NCI-H748 treated with DMSO at 0.1 percent for 48 hours (cell line): ENCODE data around the gene DDR2.
"Not testable (repeated sequence)": the region's sequence is repeated elsewhere in the genome, so short reads cannot be mapped to it uniquely, and the experiment has no call there.

Experiments used
- DNase-seq: peaks from one replicate; lab custom pipeline; 2025; lab: John Stamatoyannopoulos, UW

Gene DDR2

DNA sequence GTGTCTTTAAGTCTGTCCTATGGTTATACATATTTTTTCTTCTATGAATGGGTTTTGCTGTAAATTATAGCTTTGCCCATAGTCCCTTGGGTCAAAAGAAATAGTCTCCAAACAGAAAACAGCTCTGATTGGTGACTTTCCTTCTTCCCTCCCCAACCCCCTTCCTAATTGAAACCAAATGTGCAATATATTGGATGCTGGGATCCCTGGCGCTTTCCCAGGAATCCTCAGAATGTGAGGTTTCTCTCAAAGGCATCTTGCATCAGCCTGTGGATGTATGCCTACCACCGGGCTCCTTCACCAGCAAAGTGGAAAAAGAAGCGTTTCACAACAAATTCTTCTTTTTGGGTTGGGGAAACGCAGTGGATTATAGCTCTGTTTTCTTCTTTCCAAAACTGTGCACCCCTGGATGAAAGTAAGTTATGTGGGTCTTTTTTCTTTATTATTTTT lies at the start of gene DDR2:
Gene DDR2, plus strand, starts transcription at position 248 of the 450 bp plus-strand sequence. CDS start 86,600 bp downstream, outside the sequence.
- DNase-seq, result no peak

DNA sequence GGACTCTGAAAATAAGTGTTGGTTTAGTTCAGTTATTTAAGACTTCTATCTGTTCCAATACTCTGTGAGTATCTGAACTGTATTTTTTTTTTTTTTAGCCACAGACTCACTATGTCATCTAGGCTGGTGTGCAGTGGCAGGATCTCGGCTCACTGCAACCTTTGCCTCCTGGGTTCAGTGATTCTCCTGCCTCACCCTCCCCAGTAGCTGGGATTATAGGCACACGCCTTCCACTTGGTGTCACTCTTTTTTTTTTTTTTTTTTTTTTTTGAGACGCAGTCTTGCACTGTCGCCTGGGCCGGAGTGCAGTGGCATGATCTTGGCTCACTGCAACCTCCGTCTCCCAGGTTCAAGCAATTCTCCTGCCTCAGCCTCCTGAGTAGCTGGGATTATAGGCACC lies 49.4 kb upstream of the DDR2 start:
- DNase-seq, result not testable (repeated sequence)

DNA sequence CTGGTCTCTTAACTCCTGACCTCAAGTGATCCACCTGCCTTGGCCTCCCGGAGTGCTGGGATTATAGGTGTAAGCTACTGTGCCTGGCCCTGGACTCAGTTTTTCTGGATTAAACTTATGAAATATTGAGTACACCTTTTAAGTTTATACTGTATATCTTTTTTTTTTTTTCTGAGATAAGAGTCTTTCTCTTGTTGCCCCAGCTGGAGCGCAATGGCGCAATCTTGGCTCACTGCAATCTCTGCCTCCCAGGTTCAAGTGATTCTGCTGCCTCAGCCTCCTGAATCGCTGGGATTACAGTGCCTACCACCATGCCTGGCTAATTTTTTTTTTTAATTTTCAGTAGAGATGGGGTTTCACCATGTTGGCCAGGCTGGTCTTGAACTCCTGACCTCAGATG lies 47.2 kb upstream of the DDR2 start:
- DNase-seq, result not testable (repeated sequence)

DNA sequence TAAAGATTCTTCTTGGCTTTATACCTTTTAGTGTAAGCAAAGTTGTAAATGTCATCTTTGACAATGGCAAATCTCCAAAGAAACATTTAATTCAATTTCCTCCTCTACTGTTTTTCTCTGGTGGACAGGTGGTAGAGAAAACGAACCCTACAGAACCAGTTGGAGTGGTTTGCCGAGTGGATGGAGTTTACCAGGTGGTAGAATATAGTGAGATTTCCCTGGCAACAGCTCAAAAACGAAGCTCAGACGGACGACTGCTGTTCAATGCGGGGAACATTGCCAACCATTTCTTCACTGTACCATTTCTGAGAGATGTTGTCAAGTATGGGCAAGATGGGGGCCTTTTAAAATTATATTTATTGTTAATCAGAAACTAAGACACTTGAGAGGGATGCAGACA lies 44.9 kb upstream of the DDR2 start:
- DNase-seq, result no peak

DNA sequence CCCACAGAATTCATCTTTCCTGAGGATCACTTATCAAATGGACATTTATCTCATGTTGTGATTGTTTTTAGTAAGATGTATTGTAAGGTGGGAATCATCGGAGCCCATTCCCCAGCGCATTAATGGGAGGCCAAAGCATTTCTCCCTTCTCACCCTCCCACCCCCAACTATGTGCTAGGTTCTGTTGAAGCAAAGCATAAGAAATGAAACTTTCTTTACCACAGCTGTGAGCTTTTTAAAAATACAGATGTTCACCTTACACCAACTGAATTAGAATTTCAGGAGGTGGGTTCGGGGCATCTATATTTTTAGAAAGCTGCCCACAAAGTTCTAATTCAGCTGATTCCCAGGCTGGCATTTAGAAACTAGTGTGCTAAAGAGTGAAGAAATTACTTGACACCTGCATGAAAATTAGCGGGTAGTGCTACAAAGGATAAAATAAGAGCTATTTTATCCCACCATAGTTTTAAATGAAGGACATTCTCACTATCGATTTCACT lies 44.5 kb upstream of the DDR2 start:
- DNase-seq, result no peak

DNA sequence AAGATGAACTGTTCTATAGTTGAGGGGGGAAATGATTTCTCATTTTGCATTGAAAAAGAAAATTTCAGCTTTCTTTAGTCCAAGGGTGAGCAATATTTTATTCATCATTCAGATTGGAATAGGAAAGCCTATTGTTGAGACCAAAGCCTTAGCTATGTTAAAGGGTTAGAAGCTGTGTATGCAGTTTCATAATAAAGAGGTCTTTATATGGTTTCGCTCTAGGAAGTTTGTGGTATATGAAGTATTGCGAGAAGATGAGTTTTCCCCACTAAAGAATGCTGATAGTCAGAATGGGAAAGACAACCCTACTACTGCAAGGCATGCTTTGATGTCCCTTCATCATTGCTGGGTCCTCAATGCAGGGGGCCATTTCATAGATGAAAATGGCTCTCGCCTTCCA lies 42.2 kb upstream of the DDR2 start:
- no peak for DNase-seq

DNA sequence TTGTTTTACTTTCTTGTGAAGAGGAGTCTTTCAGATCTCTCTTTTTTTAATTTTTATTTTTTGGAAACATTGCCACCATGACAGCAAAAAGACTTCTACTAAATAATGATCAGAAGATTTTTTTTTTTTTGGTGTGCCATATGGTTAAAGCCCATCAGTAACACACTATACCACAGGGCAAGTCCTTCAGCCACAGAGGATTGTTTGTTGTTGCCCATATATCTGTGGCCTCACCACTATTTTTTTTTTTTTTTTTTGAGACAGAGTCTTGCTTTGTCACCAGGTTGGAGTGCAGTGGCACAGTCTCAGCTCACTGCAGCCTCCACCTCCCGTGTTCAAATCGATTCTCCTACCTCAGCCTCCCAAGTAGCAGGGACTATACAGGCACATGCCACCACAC lies 41.6 kb upstream of the DDR2 start:
- DNase-seq, result no peak

DNA sequence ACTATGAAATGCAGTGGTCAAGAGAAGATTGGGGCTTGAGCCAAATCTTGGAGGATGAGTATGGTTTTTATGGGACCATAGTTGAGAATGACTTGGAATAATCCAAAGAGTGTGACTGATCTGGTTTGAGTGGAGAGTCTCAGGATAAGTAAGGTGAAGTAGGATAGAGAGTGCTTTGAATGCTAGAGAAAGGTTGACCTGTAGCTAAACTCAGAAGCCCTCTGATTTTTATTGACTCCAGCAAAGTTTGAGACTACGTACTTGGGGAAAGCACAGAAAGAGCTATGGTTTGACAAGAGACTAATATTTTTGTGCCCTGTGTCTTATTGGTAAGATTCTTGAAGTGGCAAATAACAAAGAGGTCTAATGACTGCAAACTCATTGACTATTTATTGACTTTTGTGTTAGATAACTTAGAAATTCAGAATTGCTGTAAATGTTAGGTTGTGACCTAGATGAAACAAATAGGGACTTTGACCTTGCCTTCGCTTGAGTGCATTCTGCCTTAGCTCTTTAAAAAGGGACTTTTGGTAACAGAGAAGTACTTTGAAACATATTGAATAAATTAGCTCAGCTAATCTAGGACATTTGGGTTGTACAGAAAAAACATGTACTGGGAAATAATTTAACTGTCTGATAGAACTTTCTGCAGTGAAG lies 35.6 kb upstream of the DDR2 start:
- no peak for DNase-seq

DNA sequence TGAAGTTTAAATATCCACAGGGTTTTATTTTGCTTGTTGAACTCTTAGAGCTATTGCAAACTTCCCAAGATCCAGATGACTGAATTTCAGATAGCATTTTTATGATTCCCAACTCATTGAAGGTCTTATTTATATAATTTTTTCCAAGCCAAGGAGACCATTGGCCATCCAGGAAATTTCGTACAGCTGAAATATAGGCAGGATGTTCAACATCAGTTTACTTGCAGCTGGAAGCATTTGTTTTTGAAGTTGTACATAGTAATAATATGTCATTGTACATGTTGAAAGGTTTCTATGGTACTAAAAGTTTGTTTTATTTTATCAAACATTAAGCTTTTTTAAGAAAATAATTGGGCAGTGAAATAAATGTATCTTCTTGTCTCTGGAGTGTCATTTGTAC lies 32.8 kb upstream of the DDR2 start:
- no peak for DNase-seq

DNA sequence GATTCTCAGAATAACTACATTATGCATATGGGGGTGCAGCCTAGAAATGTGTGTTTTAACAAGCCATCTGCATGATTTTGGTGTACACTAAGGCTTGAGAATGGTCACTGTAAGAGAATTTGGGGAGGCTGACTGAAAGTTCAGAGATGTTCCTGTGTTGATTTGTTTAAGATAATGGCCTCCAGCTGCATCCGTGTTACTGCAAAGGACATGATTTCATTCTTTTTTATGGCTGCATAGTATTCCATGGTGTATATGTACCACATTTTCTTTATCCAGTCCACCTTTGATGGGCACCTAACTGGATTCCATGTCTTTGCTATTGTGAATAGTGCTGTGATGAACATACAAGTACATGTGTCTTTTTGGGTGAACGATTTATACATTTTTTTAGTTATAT lies 29.1 kb upstream of the DDR2 start:
- DNase-seq, result not testable (repeated sequence)

DNA sequence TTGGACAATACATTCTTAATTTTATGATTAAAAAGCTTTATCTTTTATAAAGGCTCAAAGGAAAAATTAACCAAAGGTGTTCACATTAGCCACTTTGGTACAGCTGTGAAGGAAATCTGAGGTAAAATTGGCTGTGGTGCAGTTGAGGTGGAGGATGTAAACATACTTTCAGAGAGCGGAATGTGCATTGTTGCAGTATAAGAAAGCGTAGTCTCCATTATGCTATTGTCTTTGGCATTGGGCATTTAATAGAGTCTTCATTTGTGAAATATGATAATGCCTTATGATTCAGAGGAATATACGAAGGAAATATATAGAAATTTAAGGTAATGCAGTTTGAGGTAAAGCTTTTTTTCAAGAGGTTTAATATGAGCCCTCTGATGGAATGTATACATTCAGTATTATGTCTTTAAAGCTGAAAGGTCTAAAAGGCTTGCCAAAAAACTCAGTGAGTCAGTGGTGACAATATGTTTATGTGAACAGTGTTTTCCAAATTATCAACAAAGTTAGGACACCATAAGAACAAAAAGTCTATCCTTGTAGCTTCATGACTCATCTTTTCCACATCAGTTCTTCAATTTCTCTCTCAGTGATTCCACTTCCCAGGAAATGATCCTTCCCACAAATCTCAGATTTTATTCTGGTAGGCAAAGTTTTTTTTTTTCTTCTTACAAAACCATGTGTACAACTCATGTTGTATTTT lies 26.9 kb upstream of the DDR2 start:
- no peak for DNase-seq

DNA sequence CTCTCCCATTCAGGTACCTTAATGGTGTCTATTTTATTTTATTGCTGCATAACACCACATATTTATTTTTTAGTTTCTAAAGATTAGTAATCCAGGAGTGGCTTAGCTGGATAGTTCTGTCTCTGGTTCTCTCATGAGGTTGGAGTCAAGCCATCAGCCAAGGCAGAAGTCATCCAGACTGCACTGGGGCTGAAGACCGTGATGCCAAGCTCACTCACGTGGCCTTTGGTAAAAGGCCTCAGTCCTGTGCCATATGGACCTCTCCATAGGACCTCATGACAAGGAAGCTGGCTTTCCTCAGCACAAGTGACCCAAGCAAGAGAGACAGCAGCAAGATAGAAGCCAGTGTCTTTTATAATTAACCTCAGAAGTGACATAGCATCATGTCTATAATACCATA lies 23.0 kb upstream of the DDR2 start:
- no peak for DNase-seq

DNA sequence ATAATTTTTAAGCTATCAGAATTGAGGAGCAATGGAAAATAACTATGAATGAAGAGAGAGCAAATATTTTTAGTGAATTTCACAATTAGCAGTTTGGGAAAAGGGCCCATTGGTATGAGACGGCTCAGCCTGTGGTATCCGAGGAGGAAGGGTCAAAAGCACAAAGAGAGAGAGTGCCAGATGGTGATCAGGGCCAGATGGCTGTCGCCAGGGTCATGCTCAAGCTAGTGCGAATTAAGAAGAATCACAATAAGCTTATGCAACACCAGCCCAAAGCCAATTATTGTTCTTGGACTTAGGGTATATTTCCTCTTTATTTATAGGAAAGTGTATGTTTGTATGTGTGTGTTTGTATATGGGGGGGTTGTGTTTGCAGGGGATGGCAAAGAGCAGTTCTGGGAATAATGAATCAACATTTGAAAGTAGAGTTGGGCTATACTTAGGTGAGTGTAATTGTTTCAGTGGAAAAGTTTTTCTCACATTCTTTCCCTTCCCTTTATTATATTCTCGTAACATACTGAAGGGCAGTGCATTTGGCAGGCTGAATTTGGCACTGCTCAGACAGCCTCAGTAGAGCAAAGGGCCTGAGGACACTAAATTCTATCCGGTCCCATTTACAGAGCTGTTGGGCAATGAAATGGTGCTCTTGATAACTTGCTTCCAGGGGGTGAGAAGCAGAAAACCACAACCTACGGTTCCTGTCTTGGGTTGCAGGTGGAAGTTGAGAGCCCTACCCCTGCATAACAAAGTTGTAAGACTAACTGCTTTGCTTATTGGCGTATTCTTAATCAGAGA lies 19.5 kb upstream of the DDR2 start:
- no peak for DNase-seq

DNA sequence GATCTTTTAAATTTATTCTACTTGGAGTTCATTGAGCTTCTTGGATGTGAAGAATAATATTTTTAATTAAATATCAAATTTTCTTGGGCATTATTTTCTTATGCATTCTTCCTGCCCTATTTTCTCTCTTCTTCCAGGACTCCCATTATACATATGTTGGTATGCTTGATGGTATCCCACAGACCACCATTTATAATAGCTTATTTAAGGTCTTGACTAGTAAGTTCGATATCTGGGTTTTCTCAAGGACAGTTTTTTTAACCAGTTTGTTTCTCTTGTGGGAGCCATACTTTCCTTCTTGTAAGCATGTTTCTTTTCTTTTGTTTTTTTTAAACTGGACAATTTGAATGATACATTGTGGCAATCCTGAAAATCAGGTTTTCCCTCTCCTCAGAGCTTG lies 15.4 kb upstream of the DDR2 start:
- no peak for DNase-seq

DNA sequence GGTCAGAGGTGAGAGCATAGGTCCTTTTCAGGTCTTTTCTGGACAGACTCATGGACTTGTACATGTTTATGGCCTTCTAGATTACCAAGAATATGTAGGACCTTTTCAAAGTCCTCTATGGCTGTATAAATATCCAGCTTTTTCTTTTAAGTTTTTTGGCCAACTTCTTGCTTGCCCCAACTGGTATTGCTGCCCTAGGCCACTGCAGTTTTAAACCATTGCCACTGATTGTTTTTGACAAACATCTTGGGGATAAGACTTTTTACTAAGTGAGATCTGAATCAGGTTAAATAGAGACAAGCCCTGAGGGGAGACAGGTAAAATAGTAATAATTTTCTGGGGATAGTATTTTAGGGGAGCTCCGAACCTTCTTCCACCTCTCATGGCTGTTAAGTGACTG lies 14.8 kb upstream of the DDR2 start:
- DNase-seq, result no peak

DNA sequence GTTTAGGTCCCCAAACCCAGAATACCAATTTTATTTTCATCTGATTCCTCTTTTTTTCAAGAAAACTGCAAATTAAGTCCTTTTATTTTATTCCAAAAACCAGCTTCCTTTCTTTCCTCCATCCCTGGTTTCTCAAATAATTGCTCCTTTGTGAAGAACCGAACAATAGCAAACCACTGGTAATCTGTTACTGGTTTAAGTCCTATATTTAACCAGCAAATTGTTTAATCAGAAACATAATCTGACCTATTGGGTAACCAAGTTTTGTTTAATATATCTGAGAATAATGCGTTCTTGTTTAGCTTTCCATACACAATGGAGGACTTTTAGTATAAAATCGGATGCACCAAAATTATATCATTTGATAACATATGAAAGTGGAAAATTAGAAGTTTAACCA lies 13.2 kb upstream of the DDR2 start:
- DNase-seq, result no peak

DNA sequence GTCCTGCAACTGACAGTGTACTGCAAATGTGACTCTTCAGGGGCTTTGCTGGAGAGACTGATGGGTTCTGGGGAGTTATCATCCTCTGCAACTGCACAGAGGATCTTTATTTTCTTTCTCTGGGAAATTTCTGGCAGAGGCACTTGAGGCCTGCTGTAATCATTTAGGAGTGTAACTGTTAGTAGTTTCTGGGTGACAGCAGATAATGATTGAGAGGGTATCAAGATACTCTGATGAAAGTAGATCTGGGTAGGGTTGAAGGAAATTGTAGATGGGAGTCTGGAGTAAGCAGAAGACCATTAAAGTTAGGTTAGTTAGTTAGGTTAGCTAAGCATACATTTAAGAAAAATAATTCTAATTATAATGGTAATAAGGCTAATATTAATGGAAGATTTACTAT lies 11.0 kb upstream of the DDR2 start:
- DNase-seq, result no peak

DNA sequence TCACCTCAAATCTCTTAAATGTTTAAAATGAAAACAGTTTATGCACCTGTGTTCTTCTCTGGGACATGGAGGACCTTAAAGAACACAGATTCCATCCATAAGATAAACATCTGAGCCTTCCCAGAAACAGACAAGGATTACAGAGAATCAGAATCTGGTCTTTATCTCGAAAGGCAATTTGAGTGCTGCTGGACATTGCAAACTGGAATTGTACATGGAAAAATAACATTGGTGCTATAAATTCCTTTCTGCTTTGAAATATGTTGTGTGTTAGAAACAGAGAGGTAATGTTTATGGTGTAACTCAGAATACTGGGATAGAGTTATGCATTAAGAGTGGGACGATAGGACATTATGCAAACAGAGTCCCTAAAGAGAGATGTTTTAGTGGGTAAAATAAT lies 6.6 kb upstream of the DDR2 start:
- no peak for DNase-seq

DNA sequence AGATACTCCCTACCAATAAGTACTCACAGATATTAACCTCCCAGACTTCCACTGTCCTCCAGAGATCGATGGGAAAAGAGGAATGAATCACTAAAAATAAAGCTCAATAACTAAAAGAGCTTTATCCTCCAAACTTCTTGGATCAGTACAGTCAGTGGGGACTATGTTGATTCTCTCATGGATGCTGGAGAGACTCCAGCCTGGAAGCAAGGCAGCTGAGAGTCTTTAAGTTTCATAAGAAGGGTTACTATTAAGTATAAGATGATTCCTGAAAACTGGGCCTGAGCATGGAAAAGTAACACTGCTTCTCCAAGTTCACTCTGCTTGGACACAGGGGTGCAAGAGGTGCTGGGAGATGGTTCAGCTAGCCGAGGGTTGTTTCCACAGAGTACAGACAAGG lies 6.2 kb upstream of the DDR2 start:
- no peak for DNase-seq

DNA sequence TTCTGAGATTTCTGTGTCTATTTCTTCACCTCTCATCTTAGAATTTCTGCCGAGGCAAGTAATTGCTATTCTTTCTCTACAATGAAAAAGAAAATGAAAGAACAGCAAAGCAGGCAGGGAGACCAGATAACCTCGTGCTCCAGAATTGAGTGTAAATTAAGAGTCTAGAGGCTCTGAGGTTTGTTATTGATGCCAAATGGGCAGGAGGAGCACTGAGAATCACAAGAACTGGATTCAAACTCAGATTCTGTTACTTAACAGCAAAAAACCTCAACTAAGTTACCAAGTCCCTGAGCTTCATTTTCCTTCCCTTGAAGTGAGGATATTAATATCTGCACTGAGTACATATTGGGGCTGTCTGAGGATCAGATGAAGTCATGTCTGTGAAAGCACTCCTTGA lies 5.5 kb upstream of the DDR2 start:
- DNase-seq, result no peak

DNA sequence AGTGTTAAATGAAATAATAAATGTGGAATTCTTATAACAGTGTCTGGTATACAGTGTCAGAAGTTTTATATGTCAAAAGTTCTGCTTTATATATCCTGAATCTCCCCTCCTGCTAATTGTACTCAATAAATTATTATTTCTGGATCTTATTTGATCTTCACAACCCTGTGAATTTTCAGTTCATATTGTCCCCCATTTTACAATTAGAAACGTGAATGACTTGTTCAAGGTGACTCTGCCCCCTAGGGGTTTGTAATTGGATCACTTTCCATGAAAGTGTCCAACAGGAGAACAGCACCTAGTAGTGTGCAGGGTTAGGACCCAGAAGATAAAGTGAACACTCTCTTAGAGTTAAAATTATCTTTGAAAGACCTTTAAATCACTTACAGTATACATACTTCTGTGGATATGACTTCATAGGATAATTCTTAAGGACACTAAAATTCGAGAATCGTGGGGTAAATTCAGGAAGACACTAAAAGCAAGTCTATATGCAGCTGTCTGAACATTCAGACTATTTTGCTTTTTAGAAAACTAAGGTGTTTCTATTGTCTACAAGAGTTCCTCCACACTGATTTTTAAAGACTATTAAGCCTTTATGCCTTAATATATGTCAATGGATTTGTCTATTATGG lies 4.5 kb upstream of the DDR2 start:
- peak; percentile 11 for DNase-seq

DNA sequence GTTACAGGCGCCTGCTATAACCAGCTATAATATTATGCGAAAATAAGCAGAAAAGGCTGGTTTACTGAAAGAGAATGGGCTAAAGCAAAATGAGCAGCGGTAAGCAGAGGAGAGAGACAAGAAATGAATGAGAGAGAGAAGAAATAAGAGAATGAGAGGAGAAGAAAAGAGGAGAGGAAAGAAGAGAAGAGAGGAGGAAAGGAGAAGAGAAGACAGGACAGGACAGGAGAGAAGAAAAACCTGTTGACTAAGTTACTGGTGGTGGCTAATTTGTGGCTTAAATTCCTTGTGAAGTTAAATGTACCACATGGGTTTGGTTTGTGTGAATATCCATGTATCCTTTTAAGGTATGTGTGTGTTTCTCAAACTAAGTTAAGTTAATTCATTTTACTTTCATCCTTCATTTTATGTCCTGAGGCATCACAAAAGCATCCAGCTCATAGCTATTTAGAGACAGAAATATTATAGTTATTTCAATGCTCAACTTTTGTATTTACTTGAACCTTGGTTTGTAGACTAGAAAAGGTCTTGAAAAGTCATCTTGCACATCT lies 3.1 kb upstream of the DDR2 start:
- DNase-seq, result no peak
